HG03066 (cell line): Measurements from ENCODE around the gene GPR148.

Experiments
- ATAC-seq: cut with Tn5 transposase; IDR thresholded peaks from one replicate; pipeline ENCODE4 v1.9.1; 2021; ENCODE audit warnings: low read depth; ENCODE audit not compliant: unreplicated experiment

GPR148 gene

DNA sequence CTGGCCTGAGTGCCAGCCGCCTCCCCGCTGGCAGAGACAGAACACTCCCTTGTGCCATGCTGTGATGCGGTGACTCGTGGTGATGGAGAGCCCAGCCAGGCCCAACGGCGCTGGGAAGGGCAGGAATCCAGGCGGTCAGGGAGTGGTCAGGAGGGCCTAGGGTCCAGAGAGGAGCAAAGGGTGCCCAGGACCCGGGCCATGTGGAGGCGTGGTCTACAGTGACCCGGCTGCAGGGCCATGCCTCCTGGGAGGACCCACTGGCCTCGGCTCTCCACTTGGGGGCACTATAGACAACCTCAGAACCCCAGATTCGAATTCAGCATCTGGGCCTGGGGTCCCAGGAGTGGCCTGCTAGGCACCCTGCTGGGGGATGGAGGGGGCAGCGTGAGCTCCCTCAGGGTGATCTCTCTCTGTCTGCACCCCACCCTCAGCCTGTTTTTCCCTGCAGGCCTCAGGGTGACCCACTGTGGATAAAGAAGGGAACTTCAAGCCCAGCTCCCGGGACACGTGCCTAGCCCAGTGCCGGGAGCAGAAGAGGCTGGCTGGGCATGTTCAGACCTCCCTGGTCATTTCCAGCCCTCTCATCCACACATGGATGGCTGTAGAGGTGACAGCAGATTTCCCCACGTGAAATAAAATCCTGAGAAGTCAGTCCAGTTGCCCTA, 39.5 kb downstream of the GPR148 start:
- ATAC-seq, result no peak

DNA sequence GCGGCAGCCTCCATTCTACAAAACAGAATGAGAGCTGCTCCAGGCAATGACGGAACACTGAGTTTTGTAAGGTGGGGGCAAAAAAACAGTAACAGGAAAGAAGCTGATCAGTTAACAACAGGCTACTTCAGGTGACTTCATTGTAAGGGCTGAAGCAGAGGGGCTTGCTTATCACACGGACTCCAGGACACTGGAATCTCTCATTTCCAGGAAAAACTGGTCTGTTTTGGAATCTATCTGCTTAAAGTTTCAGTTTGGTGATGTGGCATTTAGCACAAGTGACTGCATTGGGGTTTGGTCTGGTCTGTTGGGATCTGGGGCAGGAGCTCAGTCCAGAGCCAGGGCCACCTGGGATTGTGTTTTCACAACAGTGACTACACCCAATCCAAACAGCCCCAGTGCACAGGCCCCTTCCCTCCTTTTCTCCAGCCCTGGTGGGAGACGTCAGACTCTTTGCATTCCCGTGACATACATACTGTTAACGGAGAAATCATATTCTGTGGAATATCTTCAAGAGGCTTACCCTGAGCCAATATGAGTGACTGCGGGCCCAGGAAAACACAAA, 40.6 kb downstream of the GPR148 start:
- ATAC-seq, result no peak

DNA sequence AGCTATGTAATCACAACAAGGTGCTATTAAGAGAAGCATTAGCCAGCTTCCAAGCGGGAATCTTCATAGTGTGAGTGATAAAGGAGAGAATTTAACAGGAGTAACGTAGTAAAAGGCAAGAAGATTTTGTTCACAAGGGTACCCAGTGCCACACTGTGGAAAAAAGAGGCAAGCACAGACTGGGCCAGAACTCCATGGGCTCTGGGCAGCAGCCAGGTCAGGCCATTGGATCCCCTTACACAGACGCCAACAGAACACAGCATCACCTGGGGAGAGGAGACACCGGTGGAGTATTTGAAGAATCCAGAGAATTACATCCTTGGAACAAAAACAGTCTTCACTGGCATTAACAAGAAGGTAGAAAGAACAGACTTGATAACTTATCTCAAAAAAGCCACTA, 47.7 kb downstream of the GPR148 start:
- ATAC-seq, result no peak

DNA sequence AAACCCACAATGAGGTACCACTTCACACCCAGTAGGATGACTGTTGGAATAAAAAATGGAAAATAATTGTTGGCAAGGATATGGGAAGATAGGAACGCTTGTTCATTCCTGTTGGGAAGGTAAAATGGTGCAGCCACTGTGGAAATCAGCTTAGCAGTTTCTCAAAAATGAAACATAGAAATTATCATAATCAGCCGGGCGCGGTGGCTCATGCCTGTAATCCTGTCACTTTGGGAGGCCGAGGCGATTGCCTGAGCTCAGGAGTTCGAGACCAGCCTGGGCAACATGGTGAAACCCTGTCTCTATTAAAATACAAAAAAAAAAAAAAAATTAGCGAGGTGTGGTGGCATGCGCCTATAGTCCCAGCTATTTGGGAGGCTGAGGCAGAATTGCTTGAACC, 49.9 kb downstream of the GPR148 start:
- no peak for ATAC-seq
